Measurements from ENCODE around the gene CNOT6. TPM values are rescaled to one million over a fixed set of nuclear protein-coding genes. Genes with fewer than 3 reads are reported as not detected.

CNOT6 gene
- polyA plus RNA-seq, 6 donors from 2014 or later: 0.84 to 8.8 (median 6.3) TPM

DNA sequence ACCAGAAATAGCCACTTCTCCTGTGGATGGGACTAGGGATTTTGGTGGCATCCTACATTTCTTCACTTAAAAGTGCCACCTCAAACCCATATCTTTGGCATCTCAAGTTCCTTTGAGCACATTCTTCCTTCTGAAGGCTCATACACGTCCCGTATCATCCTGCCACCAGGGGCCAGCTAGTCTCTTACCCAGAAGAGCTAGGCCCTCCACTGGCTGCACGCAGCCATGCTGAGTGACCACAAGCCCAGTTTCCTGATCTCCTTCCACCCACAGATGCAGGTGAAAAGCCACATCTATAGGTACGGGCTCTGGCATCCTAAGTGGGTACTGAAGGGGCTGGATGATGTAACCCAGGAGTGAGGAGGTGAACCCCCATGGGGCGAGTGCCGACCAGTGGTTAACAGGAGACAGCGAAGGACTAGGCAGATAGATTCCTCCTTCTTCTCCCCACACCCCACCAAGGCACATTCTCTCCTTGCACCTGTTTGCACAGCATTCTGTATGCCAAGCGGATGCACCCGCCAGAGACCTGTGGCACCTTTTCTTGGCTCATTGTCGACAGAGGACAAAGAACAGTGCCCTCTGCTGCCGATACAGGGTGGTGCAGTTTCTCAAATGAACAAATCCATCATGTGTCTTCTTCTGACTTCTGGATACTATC lies 111.5 kb downstream of the CNOT6 start:
- Mint-ChIP-seq H3K4me3 (no peak overlapping the region), H3K36me3 (no peaks in the 10 kb centered on the region), H3K27ac (no peak overlapping the region), H3K27me3 (no peaks in the 10 kb centered on the region), H3K9me3 (no peaks in the 10 kb centered on the region), H3K4me1 (peaks cover 0 to 4% (median 0%) of the 10 kb centered on the region in 3 donors)
- no peak for ATAC-seq (ENCODE audit: low read depth in 2 of 2)
- peak; percentile 15 for DNase-seq

DNA sequence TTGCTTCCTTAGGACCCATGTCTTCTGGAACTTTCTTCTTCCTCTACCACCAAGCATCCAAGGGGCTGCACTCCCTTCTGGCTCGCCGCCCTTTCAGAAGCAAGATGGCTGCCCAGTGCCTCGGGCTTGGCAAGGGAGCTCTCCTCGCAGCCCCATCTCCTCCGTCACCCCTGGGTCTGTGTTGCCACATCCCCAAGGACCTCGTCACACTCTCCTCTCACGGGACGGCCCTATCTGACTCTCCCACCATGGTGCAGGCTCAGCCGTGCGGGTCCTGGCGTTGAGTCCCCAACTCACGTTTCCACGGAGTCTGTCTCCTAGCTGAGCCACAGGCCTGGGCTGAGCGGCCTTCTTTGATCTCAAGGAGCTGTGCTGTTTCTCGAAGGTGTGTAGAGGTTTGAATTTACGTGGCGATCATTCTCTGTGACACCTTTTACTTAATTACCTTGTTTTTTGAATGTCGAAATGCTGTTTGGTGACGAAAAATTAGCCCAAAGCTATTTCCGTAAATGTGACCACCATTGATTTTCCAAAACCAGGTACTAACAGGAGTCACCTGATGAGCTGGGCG lies 112.1 kb downstream of the CNOT6 start:
- no peaks in the 10 kb centered on the region for H3K9me3 Mint-ChIP-seq
- DNase-seq: no peak
- peaks cover 0 to 4% (median 0%) of the 10 kb centered on the region in 3 donors for H3K4me1 Mint-ChIP-seq
- H3K36me3 Mint-ChIP-seq: no peaks in the 10 kb centered on the region
- no peak overlapping the region for H3K4me3 Mint-ChIP-seq
- no peaks in the 10 kb centered on the region for H3K27me3 Mint-ChIP-seq
- no peak overlapping the region for H3K27ac Mint-ChIP-seq
- no peak for ATAC-seq (ENCODE audit: low read depth in 2 of 2)

DNA sequence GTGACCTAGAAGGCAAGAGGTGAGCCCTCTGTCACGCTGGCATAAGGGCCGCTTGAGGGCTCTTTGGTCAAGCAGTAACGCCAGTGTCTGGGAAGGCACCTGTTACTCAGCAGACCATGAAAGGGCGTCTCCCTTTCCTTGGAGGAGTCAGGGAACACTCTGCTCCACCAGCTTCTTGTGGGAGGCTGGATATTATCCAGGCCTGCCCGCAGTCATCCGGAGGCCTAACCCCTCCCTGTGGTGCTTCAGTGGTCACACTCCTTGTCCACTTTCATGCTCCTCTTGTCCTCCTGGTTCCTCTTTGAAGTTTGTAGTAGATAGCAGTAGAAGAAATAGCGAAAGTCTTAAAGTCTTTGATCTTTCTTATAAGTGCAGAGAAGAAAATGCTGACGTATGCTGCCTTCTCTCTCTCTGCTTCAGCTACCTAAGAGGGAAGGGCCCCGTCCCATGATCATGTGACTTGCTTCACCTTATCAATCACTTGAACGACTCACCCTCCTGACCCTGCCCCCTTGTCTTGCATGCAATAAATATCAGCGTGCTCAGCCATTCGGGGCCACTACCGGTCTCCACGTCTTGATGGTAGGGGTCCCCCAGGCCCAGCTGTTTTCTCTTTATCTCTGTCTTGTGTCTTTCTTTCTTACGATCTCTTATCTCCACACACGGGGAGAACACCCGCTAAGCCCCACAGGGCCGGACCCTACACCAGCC lies 113.8 kb downstream of the CNOT6 start:
- Mint-ChIP-seq H3K27me3 (no peaks in the 10 kb centered on the region), H3K27ac (no peak overlapping the region), H3K4me3 (no peak overlapping the region), H3K4me1 (peaks cover 0 to 4% (median 0%) of the 10 kb centered on the region in 3 donors), H3K9me3 (no peaks in the 10 kb centered on the region), H3K36me3 (no peaks in the 10 kb centered on the region)
- DNase-seq (no peak), ATAC-seq (ENCODE audit: low read depth in 2 of 2) (no peak)

DNA sequence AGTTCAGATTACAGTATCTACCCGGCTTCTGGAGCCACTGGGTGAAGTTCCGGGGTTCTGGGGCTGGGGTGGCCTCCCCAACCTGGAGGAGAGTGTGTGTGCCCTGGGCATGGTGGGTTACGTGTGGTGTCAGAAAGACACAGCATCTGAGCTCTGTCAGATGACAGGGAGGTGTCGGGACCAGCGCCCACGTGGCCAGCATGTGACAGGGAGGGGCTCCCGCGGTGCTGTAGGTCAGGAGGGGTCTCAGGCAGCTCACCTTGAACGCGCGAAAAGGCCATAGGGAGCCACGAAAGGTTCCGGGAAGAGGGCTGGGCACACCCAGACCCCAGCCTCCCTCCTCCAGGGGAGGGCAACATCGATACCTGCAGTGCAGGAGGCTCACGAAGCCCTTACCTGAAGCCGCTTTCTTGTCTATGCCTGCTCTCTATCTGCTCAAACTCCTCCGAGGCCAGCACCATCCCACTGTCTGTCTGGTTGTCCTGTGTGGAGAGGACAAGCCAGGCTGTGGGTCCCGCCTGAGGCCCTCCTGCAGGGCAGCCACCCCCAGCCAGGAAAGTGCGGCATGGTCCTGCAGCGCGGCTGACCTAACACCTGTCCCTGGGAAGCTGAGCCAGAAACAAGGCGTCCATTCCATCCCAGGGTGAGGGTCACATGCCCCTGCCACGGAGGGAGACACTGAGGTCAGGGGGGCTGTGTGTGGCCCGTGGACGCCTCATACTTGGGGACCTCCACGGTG lies 114.6 kb downstream of the CNOT6 start:
- Mint-ChIP-seq H3K27me3 (no peaks in the 10 kb centered on the region), H3K4me1 (peaks cover 0 to 4% (median 0%) of the 10 kb centered on the region in 3 donors), H3K4me3 (no peak overlapping the region), H3K27ac (no peak overlapping the region), H3K9me3 (no peaks in the 10 kb centered on the region), H3K36me3 (no peaks in the 10 kb centered on the region)
- ATAC-seq (ENCODE audit: low read depth in 2 of 2) (no peak), DNase-seq (no peak)

DNA sequence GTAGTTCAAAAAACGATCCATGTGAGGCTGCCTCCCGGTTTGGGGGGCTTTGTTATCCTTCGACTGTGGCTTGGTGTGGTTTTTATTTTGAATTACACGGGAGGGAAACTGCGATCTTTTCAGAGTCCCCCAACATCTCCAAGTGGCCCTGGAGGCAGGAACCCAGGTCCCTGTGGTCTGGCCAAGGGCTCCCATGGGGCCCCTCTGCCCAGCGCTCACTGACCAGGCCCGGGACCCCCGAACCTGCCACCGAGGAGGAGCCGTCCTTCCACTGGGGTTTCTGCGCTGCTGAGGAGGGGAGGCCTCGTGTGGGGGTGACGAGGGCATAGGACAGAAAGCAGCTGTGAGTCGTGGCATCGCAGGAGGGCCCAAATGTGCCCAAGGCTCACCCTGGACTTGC lies 115.2 kb downstream of the CNOT6 start:
- Mint-ChIP-seq H3K4me1 (peaks cover 0 to 4% (median 0%) of the 10 kb centered on the region in 3 donors), H3K36me3 (no peaks in the 10 kb centered on the region), H3K9me3 (no peaks in the 10 kb centered on the region), H3K27me3 (no peaks in the 10 kb centered on the region), H3K27ac (no peak overlapping the region), H3K4me3 (no peak overlapping the region)
- no peak for DNase-seq
- ATAC-seq (ENCODE audit: low read depth in 2 of 2): no peak

DNA sequence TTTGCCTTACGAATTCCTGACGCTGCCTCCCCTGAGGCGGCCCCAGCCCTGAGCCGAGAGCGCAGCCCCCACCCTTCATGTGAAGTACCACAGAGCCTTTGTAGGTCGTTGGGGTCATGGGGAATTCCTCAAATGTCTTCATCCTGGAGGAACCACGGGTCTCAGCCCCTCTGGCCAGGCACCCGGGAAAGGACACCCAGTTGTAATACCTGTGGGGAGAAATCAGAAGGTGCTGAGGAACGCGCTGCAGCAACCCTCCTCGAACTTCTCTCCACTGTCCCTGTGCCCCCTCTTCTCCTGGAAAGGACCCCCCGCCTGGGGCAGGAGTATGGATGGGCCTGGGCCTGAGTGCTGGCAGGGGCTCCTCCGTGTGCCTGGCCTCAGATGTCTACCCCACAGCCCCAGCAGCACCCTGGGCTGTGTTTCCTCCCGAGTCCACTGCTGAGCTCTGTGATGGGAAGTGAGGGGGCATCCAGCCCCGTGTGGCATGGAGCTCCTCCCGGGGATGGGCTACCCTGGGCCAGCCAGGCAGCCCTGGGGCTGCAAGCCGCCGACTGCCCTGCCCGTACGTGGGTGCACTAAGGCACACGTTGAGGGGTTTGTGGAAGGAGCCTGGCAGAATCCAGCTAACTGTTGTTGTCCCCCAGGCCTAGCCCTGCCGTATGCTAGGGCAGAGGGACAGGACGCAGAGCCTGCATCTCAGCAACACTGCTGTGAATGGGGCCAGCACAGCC lies 115.8 kb downstream of the CNOT6 start:
- Mint-ChIP-seq H3K36me3 (no peaks in the 10 kb centered on the region), H3K27me3 (no peaks in the 10 kb centered on the region), H3K4me1 (peaks cover 0 to 4% (median 0%) of the 10 kb centered on the region in 3 donors), H3K9me3 (no peaks in the 10 kb centered on the region), H3K27ac (no peak overlapping the region), H3K4me3 (no peak overlapping the region)
- DNase-seq (no peak), ATAC-seq (ENCODE audit: low read depth in 2 of 2) (no peak)

DNA sequence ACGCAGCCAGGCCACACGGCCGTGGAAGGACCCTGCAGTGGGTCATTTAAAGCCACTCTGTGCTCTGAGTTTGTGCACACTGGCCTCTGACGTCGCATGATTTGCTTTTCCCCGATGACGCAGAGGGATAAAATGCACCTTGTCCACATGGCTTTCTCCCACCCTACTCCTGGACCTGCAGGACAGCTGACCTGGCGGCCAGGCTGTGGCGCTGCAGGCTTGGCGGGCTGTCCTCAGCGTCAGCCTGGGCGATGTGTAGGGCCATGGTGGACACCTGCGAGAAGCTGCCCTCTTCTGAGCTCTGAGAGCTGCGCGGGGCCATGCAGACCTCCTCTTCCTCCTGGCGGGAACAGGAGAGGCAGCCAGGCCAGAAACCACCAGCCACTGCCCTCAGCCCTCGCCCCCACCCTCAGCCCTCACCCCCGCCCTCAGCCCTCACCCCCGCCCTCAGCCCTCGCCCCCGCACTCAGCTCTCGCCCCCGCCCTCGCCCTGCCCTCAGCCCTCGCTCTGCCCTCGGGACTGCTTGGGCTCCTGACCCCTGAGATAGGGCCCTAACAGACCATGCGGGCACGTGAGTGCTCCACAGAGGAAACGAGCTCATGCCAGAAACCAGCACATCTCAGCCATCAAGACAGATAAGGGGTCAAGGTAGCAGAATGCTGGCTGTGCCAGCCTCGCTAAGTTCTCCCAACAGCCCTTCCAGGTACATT lies 117.1 kb downstream of the CNOT6 start:
- ATAC-seq (ENCODE audit: low read depth in 2 of 2) (no peak), DNase-seq (no peak)
- Mint-ChIP-seq H3K36me3 (no peaks in the 10 kb centered on the region), H3K4me1 (peaks cover 0 to under 1% (median 0%) of the 10 kb centered on the region in 3 donors), H3K27me3 (no peaks in the 10 kb centered on the region), H3K9me3 (no peaks in the 10 kb centered on the region), H3K4me3 (no peak overlapping the region), H3K27ac (no peak overlapping the region)

DNA sequence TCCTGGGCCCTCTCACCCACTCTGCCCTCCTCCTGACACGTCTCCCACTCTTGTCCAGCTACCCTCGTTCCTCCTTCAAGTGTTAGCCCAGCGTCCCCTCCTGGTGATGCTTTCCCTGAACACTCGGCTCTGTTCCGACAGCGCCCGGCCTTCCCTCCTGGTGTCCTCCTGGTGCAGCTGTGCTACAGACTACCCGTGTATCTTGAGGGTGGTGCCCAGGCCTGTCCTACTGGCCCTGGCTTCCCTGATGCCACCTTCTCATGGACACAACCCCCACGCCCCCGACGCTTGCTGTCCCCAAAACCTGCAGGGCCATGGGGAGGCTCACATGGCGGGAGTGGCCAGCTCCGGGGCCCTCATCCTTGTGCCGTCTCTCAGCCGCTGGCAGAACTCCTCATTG lies 118.5 kb downstream of the CNOT6 start:
- Mint-ChIP-seq H3K27me3 (no peaks in the 10 kb centered on the region), H3K4me3 (no peak overlapping the region), H3K4me1 (no peaks in the 10 kb centered on the region), H3K36me3 (no peaks in the 10 kb centered on the region), H3K9me3 (no peaks in the 10 kb centered on the region), H3K27ac (no peak overlapping the region)
- DNase-seq (no peak), ATAC-seq (ENCODE audit: low read depth in 2 of 2) (no peak)

DNA sequence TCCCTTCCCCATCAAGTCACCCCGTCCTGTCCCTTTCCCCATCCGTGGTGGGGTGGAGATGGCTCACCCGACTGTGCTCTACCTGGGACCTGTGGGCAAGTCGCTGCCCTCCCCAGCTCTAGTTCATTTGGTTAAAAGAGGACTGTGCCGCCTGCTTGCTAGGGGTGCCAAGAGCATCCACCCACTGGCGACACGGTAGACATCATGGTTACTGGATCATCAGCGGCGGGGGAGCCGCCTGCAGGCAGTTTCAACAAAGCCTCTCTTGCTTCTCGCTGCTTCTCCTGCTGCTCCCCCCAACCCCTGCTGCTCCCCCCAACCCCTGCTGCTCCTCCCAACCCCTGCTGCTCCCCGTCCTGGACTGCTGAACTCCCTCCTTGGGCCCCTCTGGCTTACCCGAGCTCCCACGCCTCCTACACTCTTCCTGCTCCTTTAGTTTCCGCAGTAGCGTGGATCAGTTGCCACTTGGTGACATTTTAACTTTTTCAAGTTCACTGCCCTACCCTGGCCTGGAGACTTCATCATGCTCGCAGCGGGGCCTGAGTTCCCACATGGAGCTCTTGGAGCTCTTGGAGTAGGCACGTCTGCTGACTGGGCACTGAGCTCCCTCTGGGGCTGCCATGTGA lies 119.1 kb downstream of the CNOT6 start:
- H3K4me1 Mint-ChIP-seq: no peaks in the 10 kb centered on the region
- H3K27ac Mint-ChIP-seq: peak overlapping the region in 1 of 6 donors; percentile 61
- ATAC-seq (ENCODE audit: low read depth in 2 of 2) (no peak), DNase-seq (no peak)
- no peak overlapping the region for H3K4me3 Mint-ChIP-seq
- no peaks in the 10 kb centered on the region for H3K9me3 Mint-ChIP-seq
- no peaks in the 10 kb centered on the region for H3K27me3 Mint-ChIP-seq
- H3K36me3 Mint-ChIP-seq: no peaks in the 10 kb centered on the region

DNA sequence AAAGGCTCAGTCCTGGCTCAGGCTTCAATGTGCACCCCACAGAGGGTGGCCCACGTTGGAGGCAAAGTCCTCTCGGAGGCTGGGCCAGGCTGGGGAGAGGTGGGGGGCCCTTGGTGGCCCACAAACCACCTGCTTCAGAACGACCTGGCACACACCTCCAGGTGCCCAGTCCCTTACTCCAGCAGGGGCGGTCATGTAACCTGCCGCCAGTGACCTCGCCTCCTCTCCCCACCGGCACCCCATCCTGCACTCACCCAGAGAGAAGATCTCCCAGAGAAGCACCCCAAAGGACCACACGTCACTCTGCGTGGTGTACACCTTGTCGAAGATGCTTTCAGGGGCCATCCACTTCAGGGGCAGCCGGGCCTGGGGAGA lies 119.6 kb downstream of the CNOT6 start:
- Mint-ChIP-seq H3K4me1 (no peaks in the 10 kb centered on the region), H3K9me3 (no peaks in the 10 kb centered on the region), H3K4me3 (no peak overlapping the region), H3K36me3 (no peaks in the 10 kb centered on the region), H3K27ac (peak overlapping the region in 1 of 6 donors; percentile 61), H3K27me3 (no peaks in the 10 kb centered on the region)
- DNase-seq (no peak), ATAC-seq (ENCODE audit: low read depth in 2 of 2) (no peak)

DNA sequence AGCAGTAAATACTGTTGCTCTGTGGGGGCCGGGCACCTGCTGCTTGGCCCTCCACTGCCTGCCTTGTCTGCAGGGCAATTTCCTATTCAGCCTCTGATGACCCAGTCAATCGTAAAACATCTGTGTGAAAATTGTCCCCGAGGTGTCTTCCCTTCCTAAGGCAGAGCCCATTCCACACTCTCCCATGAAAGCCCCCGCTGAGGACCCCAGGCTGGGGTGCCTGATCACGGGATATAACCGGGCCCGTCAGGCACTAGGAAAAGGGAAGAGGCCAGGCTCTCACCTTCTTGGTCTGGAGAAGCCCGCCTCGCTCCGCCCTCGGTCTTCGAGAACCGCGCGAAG lies 124.3 kb downstream of the CNOT6 start:
- ATAC-seq (ENCODE audit: low read depth in 2 of 2) (no peak), DNase-seq (no peak)
- Mint-ChIP-seq H3K4me1 (peaks cover 0 to 6% (median 4%) of the 10 kb centered on the region in 3 donors), H3K9me3 (no peaks in the 10 kb centered on the region), H3K27ac (no peak overlapping the region), H3K4me3 (no peak overlapping the region), H3K27me3 (peaks cover 0 to 8% (median 0%) of the 10 kb centered on the region in 3 donors), H3K36me3 (no peaks in the 10 kb centered on the region)

DNA sequence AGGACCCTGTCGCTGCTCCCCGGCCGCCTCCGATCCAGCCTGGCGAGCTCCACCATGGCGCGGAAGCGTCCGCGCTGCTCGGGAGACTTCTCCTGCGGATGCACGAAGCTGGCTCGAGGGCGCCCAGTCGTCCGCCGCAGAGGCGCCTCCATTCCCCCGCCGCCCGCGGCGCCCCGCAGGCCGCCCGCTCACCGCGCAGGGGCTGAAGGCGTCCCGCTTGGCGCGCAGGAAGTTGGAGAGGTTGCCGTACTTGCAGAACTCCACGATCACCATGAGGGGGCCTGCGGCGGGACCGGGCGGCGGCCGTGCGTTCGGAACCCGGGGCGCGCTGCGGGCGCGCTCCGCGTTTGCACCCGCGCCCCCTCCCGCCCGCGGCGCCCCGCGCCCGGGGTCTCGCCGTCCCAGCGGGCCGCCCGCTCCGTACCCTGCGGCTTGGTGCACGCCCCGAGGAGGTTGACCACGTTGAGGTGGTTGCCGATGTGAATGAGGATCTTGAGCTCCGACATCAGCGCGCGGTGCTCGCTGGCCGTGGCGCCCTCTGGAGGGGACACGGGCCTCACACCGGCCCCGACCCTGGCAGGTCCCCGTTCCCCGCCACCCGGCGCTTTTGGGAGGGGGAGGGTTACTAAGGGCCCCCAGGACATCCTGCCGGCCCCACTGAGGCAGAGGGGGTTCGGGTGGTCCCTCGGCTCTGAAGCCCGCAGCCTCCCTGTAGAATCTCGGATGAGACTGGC lies 124.8 kb downstream of the CNOT6 start:
- peaks cover 0 to 8% (median 0%) of the 10 kb centered on the region in 3 donors for H3K27me3 Mint-ChIP-seq
- H3K4me3 Mint-ChIP-seq: no peak overlapping the region
- no peaks in the 10 kb centered on the region for H3K36me3 Mint-ChIP-seq
- ATAC-seq (ENCODE audit: low read depth in 2 of 2) (no peak), DNase-seq (no peak)
- H3K27ac Mint-ChIP-seq: no peak overlapping the region
- no peaks in the 10 kb centered on the region for H3K9me3 Mint-ChIP-seq
- peaks cover 2 to 6% (median 4%) of the 10 kb centered on the region in 3 donors for H3K4me1 Mint-ChIP-seq
